ENCODE data around the gene LSS. TPM values are rescaled to one million over a fixed set of nuclear protein-coding genes. Genes with fewer than 3 reads are reported as not detected.

Gene LSS
- total RNA-seq, 1 experiment from 2014 or later, result 45.5 TPM

GRCh38 chr21:46168659-46169386 is 59.8 kb downstream of the LSS start:
- Mint-ChIP-seq H3K27me3 (ENCODE audit: insufficient read depth, unreplicated experiment) (no peaks in the 10 kb centered on the region), H3K36me3 (ENCODE audit: insufficient read depth, unreplicated experiment) (no peaks in the 10 kb centered on the region), H3K9me3 (ENCODE audit: unreplicated experiment) (no peaks in the 10 kb centered on the region), H3K27ac (ENCODE audit: low read depth, unreplicated experiment) (no peak overlapping the region), H3K4me3 (ENCODE audit: unreplicated experiment) (no peak overlapping the region), H3K4me1 (ENCODE audit: insufficient read depth, unreplicated experiment) (no peaks in the 10 kb centered on the region)
- intact Hi-C loops (cut with micrococcal nuclease), result no loop called here
- no TSS peak for BruUV-seq (replicated peaks)
- ChIA-PET POLR2A (no interaction called here), CTCF (no interaction called here)
- no peak for TF ChIP-seq CTCF (IDR thresholded peaks at IDR 0.05; ENCODE audit: unreplicated experiment)
- DNase-seq (ENCODE audit: unreplicated experiment), result no peak

- no peak for DNase-seq (ENCODE audit: unreplicated experiment)
- no TSS peak for BruUV-seq (replicated peaks)
- H3K36me3 Mint-ChIP-seq (ENCODE audit: insufficient read depth, unreplicated experiment), result no peaks in the 10 kb centered on the region
- ChIA-PET POLR2A (interaction anchor here (0.7 kb wide), 1 partner anchor 10 kb away, joined by 4 read pairs; no protein-coding TSS in a partner anchor), CTCF (interaction anchor here (0.7 kb wide), 1 partner anchor 21 kb away, joined by 4 read pairs; no protein-coding TSS in a partner anchor)
- H3K27ac Mint-ChIP-seq (ENCODE audit: low read depth, unreplicated experiment), result no peak overlapping the region
- no peaks in the 10 kb centered on the region for H3K9me3 Mint-ChIP-seq (ENCODE audit: unreplicated experiment)
- H3K4me1 Mint-ChIP-seq (ENCODE audit: insufficient read depth, unreplicated experiment), result no peaks in the 10 kb centered on the region
- no peaks in the 10 kb centered on the region for H3K27me3 Mint-ChIP-seq (ENCODE audit: insufficient read depth, unreplicated experiment)
- no peak for TF ChIP-seq CTCF (IDR thresholded peaks at IDR 0.05; ENCODE audit: unreplicated experiment)
- intact Hi-C loops (cut with micrococcal nuclease), result no loop called here
- H3K4me3 Mint-ChIP-seq (ENCODE audit: unreplicated experiment), result no peak overlapping the region
Observed at GRCh38 chr21:46168238-46168637, 60.3 kb downstream of the LSS start.

GRCh38 chr21:46165098-46165497 is 63.5 kb downstream of the LSS start:
- POLR2A ChIA-PET, result no interaction called here
- CTCF ChIA-PET, result interaction anchor here (0.9 kb wide), 1 partner anchor 22 kb away, joined by 3 read pairs; no protein-coding TSS in a partner anchor
- BruUV-seq (replicated peaks), result no TSS peak
- intact Hi-C loops (cut with micrococcal nuclease), result no loop called here
- Mint-ChIP-seq H3K36me3 (ENCODE audit: insufficient read depth, unreplicated experiment) (no peaks in the 10 kb centered on the region), H3K27ac (ENCODE audit: low read depth, unreplicated experiment) (no peak overlapping the region), H3K27me3 (ENCODE audit: insufficient read depth, unreplicated experiment) (no peaks in the 10 kb centered on the region), H3K4me3 (ENCODE audit: unreplicated experiment) (no peak overlapping the region), H3K4me1 (ENCODE audit: insufficient read depth, unreplicated experiment) (no peaks in the 10 kb centered on the region), H3K9me3 (ENCODE audit: unreplicated experiment) (no peaks in the 10 kb centered on the region)
- TF ChIP-seq CTCF (IDR thresholded peaks at IDR 0.05; ENCODE audit: unreplicated experiment), result no peak
- DNase-seq (ENCODE audit: unreplicated experiment), result no peak

GRCh38 chr21:46163380-46163779 is 65.2 kb downstream of the LSS start:
- ChIA-PET POLR2A (no interaction called here), CTCF (no interaction called here)
- H3K9me3 Mint-ChIP-seq (ENCODE audit: unreplicated experiment), result no peaks in the 10 kb centered on the region
- no peak for DNase-seq (ENCODE audit: unreplicated experiment)
- no peak overlapping the region for H3K4me3 Mint-ChIP-seq (ENCODE audit: unreplicated experiment)
- H3K4me1 Mint-ChIP-seq (ENCODE audit: insufficient read depth, unreplicated experiment), result peaks cover 5% of the 10 kb centered on the region
- no peak overlapping the region for H3K27ac Mint-ChIP-seq (ENCODE audit: low read depth, unreplicated experiment)
- BruUV-seq (replicated peaks), result no TSS peak
- no peak for TF ChIP-seq CTCF (IDR thresholded peaks at IDR 0.05; ENCODE audit: unreplicated experiment)
- intact Hi-C loops (cut with micrococcal nuclease), result no loop called here
- H3K27me3 Mint-ChIP-seq (ENCODE audit: insufficient read depth, unreplicated experiment), result no peaks in the 10 kb centered on the region
- H3K36me3 Mint-ChIP-seq (ENCODE audit: insufficient read depth, unreplicated experiment), result no peaks in the 10 kb centered on the region
